GM19351 (cell line): ENCODE data around the gene CBLB.

ENCODE experiments used
- ATAC-seq: cut with Tn5 transposase; IDR thresholded peaks from one replicate; pipeline ENCODE4 v1.9.1; 2021; ENCODE audit warnings: mild to moderate bottlenecking, moderate library complexity; ENCODE audit not compliant: unreplicated experiment

CBLB gene

GRCh38 chr3:105791919-105792786, 76.7 kb downstream of the CBLB start:
- no peak for ATAC-seq

GRCh38 chr3:105791131-105791530, 77.7 kb downstream of the CBLB start:
- no peak for ATAC-seq

GRCh38 chr3:105790534-105790933, 78.3 kb downstream of the CBLB start:
- ATAC-seq, result no peak

GRCh38 chr3:105788593-105788992, 80.2 kb downstream of the CBLB start:
- no peak for ATAC-seq

GRCh38 chr3:105787453-105787852, 81.4 kb downstream of the CBLB start:
- no peak for ATAC-seq

GRCh38 chr3:105786990-105787389, 81.8 kb downstream of the CBLB start:
- no peak for ATAC-seq

- no peak for ATAC-seq
Measured at GRCh38 chr3:105786241-105786640, 82.6 kb downstream of the CBLB start.

GRCh38 chr3:105785803-105786202, 83.0 kb downstream of the CBLB start:
- no peak for ATAC-seq

GRCh38 chr3:105783631-105784030, 85.2 kb downstream of the CBLB start:
- ATAC-seq, result no peak

- no peak for ATAC-seq
Measured at GRCh38 chr3:105781871-105782270, 86.9 kb downstream of the CBLB start.

- no peak for ATAC-seq
Measured at GRCh38 chr3:105780107-105780506, 88.7 kb downstream of the CBLB start.

- ATAC-seq, result no peak
Measured at GRCh38 chr3:105775368-105775767, 93.4 kb downstream of the CBLB start.

GRCh38 chr3:105774444-105775180, 94.2 kb downstream of the CBLB start:
- peak; percentile 62 for ATAC-seq

- no peak for ATAC-seq
Measured at GRCh38 chr3:105773291-105773690, 95.5 kb downstream of the CBLB start.

- no peak for ATAC-seq
Measured at GRCh38 chr3:105772635-105773034, 96.2 kb downstream of the CBLB start.

- ATAC-seq, result no peak
Measured at GRCh38 chr3:105771392-105771791, 97.4 kb downstream of the CBLB start.

GRCh38 chr3:105770410-105770809, 98.4 kb downstream of the CBLB start:
- no peak for ATAC-seq

GRCh38 chr3:105767776-105768175, 101.0 kb downstream of the CBLB start:
- no peak for ATAC-seq

GRCh38 chr3:105767216-105767615, 101.6 kb downstream of the CBLB start:
- no peak for ATAC-seq

GRCh38 chr3:105765308-105765639, 103.5 kb downstream of the CBLB start:
- ATAC-seq, result no peak

GRCh38 chr3:105764378-105765307, 104.2 kb downstream of the CBLB start:
- peak; percentile 75 for ATAC-seq
